ENCODE data around the gene SELENON. TPM values are rescaled to one million over a fixed set of nuclear protein-coding genes. Genes with fewer than 3 reads are reported as not detected.
"Not testable (repeated sequence)": the region's sequence is repeated elsewhere in the genome, so short reads cannot be mapped to it uniquely, and the experiment has no call there.

The SELENON gene
- total RNA-seq, 4 donors from 2014 or later = 21.9 to 39.3 (median 26.9) TPM

DNA sequence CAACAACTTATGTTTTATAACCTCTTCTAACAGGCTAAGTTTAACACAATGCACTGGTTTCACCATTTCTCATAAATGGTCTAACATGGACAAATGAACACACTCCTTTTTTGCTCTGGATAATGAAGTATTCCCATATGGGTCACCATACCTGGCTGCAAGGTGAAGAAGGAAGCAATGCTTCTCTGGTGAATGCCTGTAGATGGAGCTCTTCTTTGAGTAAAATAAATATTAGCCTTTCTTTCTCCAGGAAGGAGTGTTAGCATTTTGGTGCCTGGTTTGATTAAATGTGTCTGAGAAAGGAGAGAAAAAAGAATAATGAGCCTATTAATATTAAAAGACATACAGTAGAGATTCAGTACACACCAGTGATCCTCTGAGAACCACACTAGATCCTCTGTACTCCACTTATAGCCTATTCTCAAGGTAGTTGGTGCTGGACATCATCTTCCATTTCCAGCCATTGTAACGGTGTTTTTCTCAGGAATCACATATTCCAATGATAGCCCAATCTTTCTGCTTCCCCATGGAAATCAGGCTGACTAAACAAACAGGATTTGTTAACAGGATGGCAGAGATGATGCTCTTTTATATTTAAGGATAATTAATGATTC lies 37.4 kb downstream of the SELENON start:
- H3K4me1 ChIP-seq = peaks cover 3% of the 10 kb centered on the region
- no peaks in the 10 kb centered on the region for H3K9me3 ChIP-seq
- H3K36me3 ChIP-seq = peaks cover 19% of the 10 kb centered on the region
- 84% methylated on average over 1 of the region's 1 CpG for WGBS
- no peak overlapping the region for H3K4me3 ChIP-seq
- H3K27ac ChIP-seq = no peak overlapping the region
- no peaks in the 10 kb centered on the region for H3K27me3 ChIP-seq
- DNase-seq (ENCODE audit: low spot score in 2 of 2) = no peak
- TF ChIP-seq CTCF (IDR thresholded peaks at IDR 0.05) (peak in 1 of 2 donors; percentile 29), POLR2AphosphoS5 (IDR thresholded peaks at IDR 0.05) (no peak), EP300 (IDR thresholded peaks at IDR 0.05) (no peak), POLR2A (IDR thresholded peaks at IDR 0.05) (no peak)

DNA sequence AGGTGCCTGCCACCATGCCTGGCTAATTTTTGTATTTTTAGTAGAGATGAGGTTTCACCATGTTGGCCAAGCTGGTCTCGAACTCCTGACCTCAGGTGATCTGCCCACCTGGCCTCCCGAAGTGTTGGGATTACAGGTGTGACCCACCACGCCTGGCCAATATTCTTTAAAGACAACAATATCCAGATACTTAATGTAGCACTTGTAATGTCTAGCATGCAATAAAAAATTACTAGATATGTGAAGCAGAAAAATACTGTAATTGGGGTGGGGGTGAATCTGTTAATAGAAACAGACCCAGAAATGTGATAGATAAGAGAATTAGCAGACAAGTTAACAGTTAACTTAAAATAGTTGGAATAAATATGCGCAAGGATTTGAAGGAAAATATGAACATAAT lies 39.8 kb downstream of the SELENON start:
- not testable (repeated sequence) for H3K4me1 ChIP-seq; DNase-seq (ENCODE audit: low spot score in 2 of 2); H3K27me3 ChIP-seq; H3K36me3 ChIP-seq; H3K27ac ChIP-seq; H3K9me3 ChIP-seq; H3K4me3 ChIP-seq
- 94% methylated on average over 4 of the region's 4 CpGs for WGBS

DNA sequence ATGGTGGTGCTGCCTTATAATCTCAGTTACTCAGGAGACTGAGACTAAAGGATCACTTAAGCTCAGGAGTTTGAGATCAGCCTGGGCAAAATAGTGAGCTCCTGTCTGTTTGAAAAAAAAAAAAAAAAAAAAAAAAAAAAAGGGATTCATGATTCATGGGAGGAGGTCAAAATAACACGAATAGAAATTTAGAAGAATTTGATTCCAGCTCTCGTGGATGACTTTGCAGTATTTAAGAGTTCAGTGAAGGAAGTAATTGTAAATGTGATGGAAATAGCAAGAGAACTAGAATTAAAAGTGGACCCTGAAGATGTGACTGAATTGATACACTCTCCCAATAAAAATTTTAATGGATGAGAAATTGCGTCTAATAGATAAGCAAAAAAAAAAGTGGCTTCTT lies 43.5 kb downstream of the SELENON start:
- Histone ChIP-seq H3K9me3 (no peaks in the 10 kb centered on the region), H3K4me3 (no peak overlapping the region), H3K27ac (no peak overlapping the region), H3K4me1 (no peaks in the 10 kb centered on the region), H3K27me3 (no peaks in the 10 kb centered on the region), H3K36me3 (no peaks in the 10 kb centered on the region)
- TF ChIP-seq POLR2A (IDR thresholded peaks at IDR 0.05) = no peak
- TF ChIP-seq POLR2AphosphoS5 (IDR thresholded peaks at IDR 0.05) = no peak
- TF ChIP-seq EP300 (IDR thresholded peaks at IDR 0.05) = no peak
- TF ChIP-seq CTCF (IDR thresholded peaks at IDR 0.05) = no peak
- DNase-seq (ENCODE audit: low spot score in 2 of 2) = no peak
- WGBS = 85% methylated on average over 3 of the region's 3 CpGs

DNA sequence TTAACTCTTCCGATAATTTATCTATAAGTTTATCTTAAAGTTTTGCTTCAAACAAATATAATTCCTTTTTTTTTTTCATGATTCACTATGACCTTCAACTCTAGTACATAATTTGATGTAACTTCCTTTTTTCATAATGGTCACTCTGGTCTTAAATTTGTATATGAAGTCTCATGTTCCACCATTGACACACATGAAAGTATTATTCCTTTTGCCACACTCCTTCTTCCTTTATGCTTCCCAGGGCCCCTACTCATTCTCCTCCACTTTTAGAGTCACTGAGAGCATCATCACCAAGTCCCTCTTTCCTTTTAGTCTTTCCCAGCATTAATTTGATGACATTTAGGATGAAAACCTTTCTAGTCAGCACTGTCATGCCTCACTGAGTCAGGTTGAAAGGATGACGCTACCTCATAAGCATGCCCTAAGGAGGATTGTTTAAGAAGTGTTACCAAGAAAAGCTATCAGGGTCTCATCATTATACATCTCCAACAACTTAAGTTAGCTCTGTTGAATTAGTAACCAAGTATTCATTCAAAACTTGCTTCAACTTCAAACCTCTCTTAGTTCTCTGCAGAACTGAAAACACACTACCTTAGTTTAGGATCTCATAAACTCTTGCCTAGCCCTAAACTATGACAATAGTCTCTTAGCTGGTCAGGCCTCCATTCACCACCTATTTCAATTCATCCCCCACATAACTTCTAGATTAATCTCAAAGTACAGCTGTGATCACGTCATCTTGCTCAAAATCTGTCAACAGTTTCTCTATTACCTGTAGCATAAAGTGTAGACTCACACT lies 44.7 kb downstream of the SELENON start:
- H3K27me3 ChIP-seq = no peaks in the 10 kb centered on the region
- no peak overlapping the region for H3K4me3 ChIP-seq
- H3K36me3 ChIP-seq = no peaks in the 10 kb centered on the region
- H3K9me3 ChIP-seq = no peaks in the 10 kb centered on the region
- no peak overlapping the region for H3K27ac ChIP-seq
- 96% methylated on average over 3 of the region's 3 CpGs for WGBS
- no peaks in the 10 kb centered on the region for H3K4me1 ChIP-seq
- no peak for DNase-seq (ENCODE audit: low spot score in 2 of 2)
- TF ChIP-seq EP300 (IDR thresholded peaks at IDR 0.05) = no peak
- TF ChIP-seq CTCF (IDR thresholded peaks at IDR 0.05) = no peak
- TF ChIP-seq POLR2AphosphoS5 (IDR thresholded peaks at IDR 0.05) = no peak
- no peak for TF ChIP-seq POLR2A (IDR thresholded peaks at IDR 0.05)

DNA sequence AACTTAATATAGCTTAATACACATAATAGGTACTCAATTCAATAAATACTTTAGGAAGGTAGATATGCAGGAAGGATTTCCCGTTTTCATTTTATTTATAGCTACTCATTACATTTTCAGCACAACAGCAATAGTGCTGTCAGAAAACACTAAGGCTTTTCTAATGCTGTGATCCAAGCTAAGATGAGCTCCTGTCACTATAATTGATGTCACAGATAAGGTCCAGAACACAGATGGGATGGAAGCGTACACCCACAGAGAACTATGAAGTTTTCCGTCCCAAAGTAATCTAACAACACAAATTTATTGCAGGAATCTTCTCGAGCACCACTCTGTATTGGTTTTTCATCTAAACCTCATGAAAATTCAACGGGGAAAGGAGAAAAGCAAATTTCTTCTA lies 45.7 kb downstream of the SELENON start:
- H3K4me1 ChIP-seq = no peaks in the 10 kb centered on the region
- H3K9me3 ChIP-seq = no peaks in the 10 kb centered on the region
- no peak for DNase-seq (ENCODE audit: low spot score in 2 of 2)
- 80% methylated on average over 5 of the region's 5 CpGs for WGBS
- H3K36me3 ChIP-seq = no peaks in the 10 kb centered on the region
- no peak overlapping the region for H3K27ac ChIP-seq
- no peaks in the 10 kb centered on the region for H3K27me3 ChIP-seq
- no peak for TF ChIP-seq CTCF (IDR thresholded peaks at IDR 0.05)
- TF ChIP-seq POLR2A (IDR thresholded peaks at IDR 0.05) = no peak
- no peak for TF ChIP-seq EP300 (IDR thresholded peaks at IDR 0.05)
- TF ChIP-seq POLR2AphosphoS5 (IDR thresholded peaks at IDR 0.05) = no peak
- H3K4me3 ChIP-seq = no peak overlapping the region

All from suprapubic skin (tissue), 4 donors.